B cell (primary cell): ENCODE data around the gene NCOA7. TPM values are rescaled to one million over a fixed set of nuclear protein-coding genes. Genes with fewer than 3 reads are reported as not detected.

Source experiments
- ATAC-seq: fragments of 200-7000 bp; cut with Tn5 transposase; one replicate; pipeline ENCODE4 v1.10.0; 2021; ENCODE audit warnings: low read depth, mild to moderate bottlenecking, moderate number of reproducible peaks, moderate library complexity
- CTCF ChIA-PET: fragments of 350-600 bp; sonication (Branson Sonifier 250); formaldehyde crosslinking; loops from one replicate; lab custom pipeline; 2021; ENCODE audit warnings: antibody characterized with exemption, inconsistent platforms; lab: Charles Lee
- POLR2A ChIA-PET: fragments of 350-600 bp; sonication (Branson Sonifier 250); formaldehyde crosslinking; loops from one replicate; lab custom pipeline; 2021; ENCODE audit warnings: antibody characterized with exemption; lab: Charles Lee
- DNase-seq: peaks from one replicate; pipeline ENCODE4 v3.0.0; 2013
- H2AFZ ChIP-seq: 2 replicates; pipeline ENCODE4 v1.6.1; 2012; ENCODE audit warnings: mild to moderate bottlenecking, low read depth, low read length; ENCODE audit not compliant: insufficient read depth, poor library complexity, severe bottlenecking
- H3K27ac ChIP-seq, 2 donors: 1 replicate in 1 of 2; 2 replicates in 1 of 2; pipeline ENCODE4 v1.5.1; 2012 to 2013; ENCODE audit warnings: low read length in 2 of 2, mild to moderate bottlenecking in 2 of 2, moderate library complexity in 1 of 2
- H3K27me3 ChIP-seq, 4 experiments: fragments of 200-600 bp in 1 of 4; sonication (generic) in 1 of 4; replicated peaks in 1 of 4; 1 replicate in 2 of 4; 2 replicates in 2 of 4; pipeline versions ENCODE4 v1.6.1 to v1.7.0; 2013 to 2016; ENCODE audit warnings: low read length in 3 of 4, mild to moderate bottlenecking in 2 of 4, mixed read lengths in 1 of 4, moderate library complexity in 1 of 4; ENCODE audit not compliant: insufficient read depth in 4 of 4, control insufficient read depth in 3 of 4; ENCODE audit errors: control extremely low read depth in 1 of 4
- H3K36me3 ChIP-seq, 2 experiments: replicated peaks in 1 of 2; 1 replicate in 1 of 2; 2 replicates in 1 of 2; pipeline versions ENCODE4 v1.6.1 to v1.7.1; 2013; ENCODE audit warnings: low read length in 1 of 2; ENCODE audit not compliant: insufficient read depth in 2 of 2, control insufficient read depth in 1 of 2; ENCODE audit errors: control extremely low read depth in 1 of 2, extremely low read depth in 1 of 2
- H3K4me1 ChIP-seq, 2 donors: fragments of 200-600 bp in 1 of 2; sonication (generic) in 1 of 2; 1 replicate in 1 of 2; 2 replicates in 1 of 2; pipeline versions ENCODE4 v1.5.1 to v1.6.1; 2013 to 2017; ENCODE audit warnings: low read length in 2 of 2; ENCODE audit not compliant: control insufficient read depth in 2 of 2, insufficient read depth in 2 of 2
- H3K4me2 ChIP-seq: replicated peaks from 2 replicates; pipeline ENCODE3; 2012; ENCODE audit warnings: mild to moderate bottlenecking, low read depth, low read length; ENCODE audit not compliant: poor library complexity, severe bottlenecking
- H3K4me3 ChIP-seq, 5 experiments: fragments of 200-600 bp in 1 of 5; sonication (generic) in 1 of 5; 1 replicate in 3 of 5; 2 replicates in 2 of 5; pipeline versions ENCODE4 v1.5.1 to v1.7.0; 2011 to 2016; ENCODE audit warnings: low read length in 4 of 5, mild to moderate bottlenecking in 4 of 5, low read depth in 2 of 5, control low read depth in 1 of 5, moderate library complexity in 1 of 5; ENCODE audit not compliant: insufficient read depth in 1 of 5; ENCODE audit errors: control extremely low read depth in 1 of 5, extremely low read depth in 1 of 5
- H3K79me2 ChIP-seq: fragments of 200-600 bp; sonication (generic); one replicate; pipeline ENCODE4 v1.6.0; 2016; ENCODE audit warnings: low read length; ENCODE audit not compliant: control insufficient read depth, insufficient read depth
- H3K9ac ChIP-seq: fragments of 200-600 bp; sonication (generic); 2 replicates; pipeline ENCODE4 v1.6.1; 2017; ENCODE audit warnings: mild to moderate bottlenecking, low read length, moderate library complexity
- H3K9me3 ChIP-seq, 3 donors: one replicate each; pipeline versions ENCODE4 v1.6.1 to v1.7.1; 2013; ENCODE audit warnings: low read length in 2 of 3; ENCODE audit not compliant: control insufficient read depth in 2 of 3, insufficient read depth in 1 of 3; ENCODE audit errors: control extremely low read depth in 1 of 3
- H4K20me1 ChIP-seq: 2 replicates; pipeline ENCODE4 v1.6.0; 2012; ENCODE audit warnings: mild to moderate bottlenecking, low read length; ENCODE audit not compliant: insufficient read depth, control insufficient read depth, poor library complexity, severe bottlenecking
- H3K27ac Mint-ChIP-seq: one replicate; pipeline ENCODE4 v1.8.0; 2021; ENCODE audit warnings: mixed read lengths
- H3K27me3 Mint-ChIP-seq: one replicate; pipeline ENCODE4 v1.8.0; 2021; ENCODE audit warnings: mixed read lengths
- H3K4me1 Mint-ChIP-seq: one replicate; pipeline ENCODE4 v1.8.0; 2021; ENCODE audit warnings: mixed read lengths
- H3K4me3 Mint-ChIP-seq: one replicate; pipeline ENCODE4 v1.8.0; 2021; ENCODE audit warnings: mixed read lengths
- H3K9me3 Mint-ChIP-seq: one replicate; pipeline ENCODE4 v1.8.0; 2022; ENCODE audit warnings: mixed read lengths; ENCODE audit not compliant: insufficient read depth
- EZH2 ChIP-seq: IDR thresholded peaks from 2 replicates; pipeline ENCODE4 v1.6.1; 2012; ENCODE audit warnings: borderline replicate concordance, low read depth, mild to moderate bottlenecking, moderate library complexity, low read length; ENCODE audit not compliant: insufficient read depth, poor library complexity, severe bottlenecking
- WGBS: methylation state at CpG from one replicate; pipeline ENCODE4 v1.1.5; 2013; ENCODE audit warnings: missing lambda C conversion rate; ENCODE audit not compliant: insufficient coverage; 5-methylcytosine and 5-hydroxymethylcytosine counted together
- intact Hi-C: fragments of 100-400 bp; cut with micrococcal nuclease; formaldehyde crosslinking; loops from one replicate; pipeline ENCODE4 v1.10.0; 2022
- polyA plus RNA-seq: library from polyadenylated mRNA; depleted of rRNA; stranded (reverse); fragments of >200 nt; gene quantifications from 2 replicates; pipeline ENCODE4 v1.2.3, GENCODE V29; 2012
- total RNA-seq, 2 donors: library from RNA; stranded (reverse); fragments of 120-200 nt in 1 of 2; gene quantifications; 1 replicate in 1 of 2; 2 replicates in 1 of 2; pipeline versions ENCODE4 v1.2.3 to v1.2.4, GENCODE V29; 2013 to 2022
- TF ChIP-seq, protein P1 (sequence below): fragments of 200-600 bp; IDR thresholded peaks from one replicate; pipeline ENCODE4 v1.8.0; 2022; ENCODE audit warnings: antibody characterized with exemption, mild to moderate bottlenecking

The NCOA7 gene
- total and polyA plus RNA-seq, 2 donors (not counting 1 experiment from before 2014, with no cell fraction given): 10.9 to 27.4 TPM

- intact Hi-C loops: no loop called here
- WGBS: no CpG with 5 or more reads among the region's 1 CpG
- CTCF ChIA-PET: no interaction called here
Measured at GRCh38 chr6:125816828-125817280, 26.1 kb downstream of the NCOA7 start.

DNA sequence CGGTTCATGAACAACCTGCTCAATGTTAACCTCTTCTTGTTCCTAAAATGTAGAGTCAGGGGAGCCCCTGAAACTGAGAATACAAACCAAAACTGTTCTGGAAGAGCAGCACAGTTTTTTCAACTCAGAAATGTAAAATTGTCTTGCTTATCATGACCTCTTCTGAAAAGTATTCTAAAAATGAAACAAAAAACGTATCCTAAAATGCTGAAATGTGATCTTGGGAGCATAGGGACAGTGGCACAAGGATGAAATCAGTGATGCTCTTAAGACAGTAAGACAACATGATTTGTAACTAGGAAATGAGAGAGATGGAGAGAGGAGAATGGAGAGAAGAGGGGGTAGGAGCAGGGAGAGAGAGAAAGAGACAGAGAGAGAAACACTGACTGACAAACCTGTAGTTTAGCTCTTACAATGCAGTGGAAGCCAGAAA is 27.5 kb downstream of the NCOA7 start:
- no peaks in the 10 kb centered on the region for H3K27me3 ChIP-seq
- ATAC-seq (no peak), DNase-seq (no peak)
- H3K4me3 ChIP-seq: no peak overlapping the region
- Mint-ChIP-seq H3K4me3 (no peak overlapping the region), H3K27me3 (no peaks in the 10 kb centered on the region), H3K9me3 (no peaks in the 10 kb centered on the region), H3K4me1 (peaks cover 31% of the 10 kb centered on the region), H3K27ac (no peak overlapping the region)
- 80% methylated on average over 2 of the region's 2 CpGs for WGBS
- H3K9ac ChIP-seq: no peak overlapping the region
- H2AFZ ChIP-seq: no peak overlapping the region
- ChIA-PET POLR2A (no interaction called here), CTCF (no interaction called here)
- no peaks in the 10 kb centered on the region for H4K20me1 ChIP-seq
- H3K27ac ChIP-seq: no peak overlapping the region
- H3K79me2 ChIP-seq: peaks cover 64% of the 10 kb centered on the region
- H3K36me3 ChIP-seq: peaks cover 0 to 2% of the 10 kb centered on the region in 2 experiments
- intact Hi-C loops: no loop called here
- H3K4me1 ChIP-seq: peaks cover 11 to 22% of the 10 kb centered on the region in 2 donors
- no peak overlapping the region for H3K4me2 ChIP-seq
- TF ChIP-seq EZH2: no peak
- TF ChIP-seq, protein P1, sequence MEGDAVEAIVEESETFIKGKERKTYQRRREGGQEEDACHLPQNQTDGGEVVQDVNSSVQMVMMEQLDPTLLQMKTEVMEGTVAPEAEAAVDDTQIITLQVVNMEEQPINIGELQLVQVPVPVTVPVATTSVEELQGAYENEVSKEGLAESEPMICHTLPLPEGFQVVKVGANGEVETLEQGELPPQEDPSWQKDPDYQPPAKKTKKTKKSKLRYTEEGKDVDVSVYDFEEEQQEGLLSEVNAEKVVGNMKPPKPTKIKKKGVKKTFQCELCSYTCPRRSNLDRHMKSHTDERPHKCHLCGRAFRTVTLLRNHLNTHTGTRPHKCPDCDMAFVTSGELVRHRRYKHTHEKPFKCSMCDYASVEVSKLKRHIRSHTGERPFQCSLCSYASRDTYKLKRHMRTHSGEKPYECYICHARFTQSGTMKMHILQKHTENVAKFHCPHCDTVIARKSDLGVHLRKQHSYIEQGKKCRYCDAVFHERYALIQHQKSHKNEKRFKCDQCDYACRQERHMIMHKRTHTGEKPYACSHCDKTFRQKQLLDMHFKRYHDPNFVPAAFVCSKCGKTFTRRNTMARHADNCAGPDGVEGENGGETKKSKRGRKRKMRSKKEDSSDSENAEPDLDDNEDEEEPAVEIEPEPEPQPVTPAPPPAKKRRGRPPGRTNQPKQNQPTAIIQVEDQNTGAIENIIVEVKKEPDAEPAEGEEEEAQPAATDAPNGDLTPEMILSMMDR: no peak
- no peaks in the 10 kb centered on the region for H3K9me3 ChIP-seq

More at GRCh38 chr6:125816828-125817280, 26.1 kb downstream of the NCOA7 start:
- no peak overlapping the region for H2AFZ ChIP-seq
- POLR2A ChIA-PET: no interaction called here
- DNase-seq: no peak
- no peaks in the 10 kb centered on the region for H3K27me3 Mint-ChIP-seq
- no peak overlapping the region for H3K27ac Mint-ChIP-seq
- no peak overlapping the region for H3K27ac ChIP-seq
- H3K4me3 Mint-ChIP-seq: no peak overlapping the region
- H3K27me3 ChIP-seq: no peaks in the 10 kb centered on the region
- peaks cover 0 to 2% of the 10 kb centered on the region in 2 experiments for H3K36me3 ChIP-seq
- no peak overlapping the region for H3K9ac ChIP-seq
- no peak overlapping the region for H3K4me3 ChIP-seq
- no peak for ATAC-seq
- no peak overlapping the region for H3K4me2 ChIP-seq
- H3K9me3 ChIP-seq: no peaks in the 10 kb centered on the region
- peaks cover 12 to 27% of the 10 kb centered on the region in 2 donors for H3K4me1 ChIP-seq
- H3K9me3 Mint-ChIP-seq: no peaks in the 10 kb centered on the region
- peaks cover 43% of the 10 kb centered on the region for H3K4me1 Mint-ChIP-seq
- TF ChIP-seq EZH2: no peak
- H3K79me2 ChIP-seq: peaks cover 69% of the 10 kb centered on the region
- no peaks in the 10 kb centered on the region for H4K20me1 ChIP-seq
